ENCODE data around the gene WWOX. TPM values are rescaled to one million over a fixed set of nuclear protein-coding genes. Genes with fewer than 3 reads are reported as not detected.

WWOX gene
- total RNA-seq, 4 donors from 2014 or later: 135 to 209 (median 159) TPM

GRCh38 chr16:78851266-78851665 is 751.8 kb downstream of the WWOX start:
- Histone ChIP-seq H3K27me3 (no peaks in the 10 kb centered on the region), H3K4me3 (replicated peaks in 1 of 3) (no peak overlapping the region), H3K36me3 (no peaks in the 10 kb centered on the region), H3K27ac (no peak overlapping the region), H3K9me3 (no peaks in the 10 kb centered on the region), H3K4me1 (no peaks in the 10 kb centered on the region)
- 63 to 67% methylated on average over 3 of the region's 3 CpGs for WGBS, 2 donors
- TF ChIP-seq POLR2A (IDR thresholded peaks at IDR 0.05): no peak
- TF ChIP-seq, protein P1, sequence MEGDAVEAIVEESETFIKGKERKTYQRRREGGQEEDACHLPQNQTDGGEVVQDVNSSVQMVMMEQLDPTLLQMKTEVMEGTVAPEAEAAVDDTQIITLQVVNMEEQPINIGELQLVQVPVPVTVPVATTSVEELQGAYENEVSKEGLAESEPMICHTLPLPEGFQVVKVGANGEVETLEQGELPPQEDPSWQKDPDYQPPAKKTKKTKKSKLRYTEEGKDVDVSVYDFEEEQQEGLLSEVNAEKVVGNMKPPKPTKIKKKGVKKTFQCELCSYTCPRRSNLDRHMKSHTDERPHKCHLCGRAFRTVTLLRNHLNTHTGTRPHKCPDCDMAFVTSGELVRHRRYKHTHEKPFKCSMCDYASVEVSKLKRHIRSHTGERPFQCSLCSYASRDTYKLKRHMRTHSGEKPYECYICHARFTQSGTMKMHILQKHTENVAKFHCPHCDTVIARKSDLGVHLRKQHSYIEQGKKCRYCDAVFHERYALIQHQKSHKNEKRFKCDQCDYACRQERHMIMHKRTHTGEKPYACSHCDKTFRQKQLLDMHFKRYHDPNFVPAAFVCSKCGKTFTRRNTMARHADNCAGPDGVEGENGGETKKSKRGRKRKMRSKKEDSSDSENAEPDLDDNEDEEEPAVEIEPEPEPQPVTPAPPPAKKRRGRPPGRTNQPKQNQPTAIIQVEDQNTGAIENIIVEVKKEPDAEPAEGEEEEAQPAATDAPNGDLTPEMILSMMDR (IDR thresholded peaks at IDR 0.05): no peak
- no peak for DNase-seq
- intact Hi-C loops (cut with DNase I): no loop called here

DNA sequence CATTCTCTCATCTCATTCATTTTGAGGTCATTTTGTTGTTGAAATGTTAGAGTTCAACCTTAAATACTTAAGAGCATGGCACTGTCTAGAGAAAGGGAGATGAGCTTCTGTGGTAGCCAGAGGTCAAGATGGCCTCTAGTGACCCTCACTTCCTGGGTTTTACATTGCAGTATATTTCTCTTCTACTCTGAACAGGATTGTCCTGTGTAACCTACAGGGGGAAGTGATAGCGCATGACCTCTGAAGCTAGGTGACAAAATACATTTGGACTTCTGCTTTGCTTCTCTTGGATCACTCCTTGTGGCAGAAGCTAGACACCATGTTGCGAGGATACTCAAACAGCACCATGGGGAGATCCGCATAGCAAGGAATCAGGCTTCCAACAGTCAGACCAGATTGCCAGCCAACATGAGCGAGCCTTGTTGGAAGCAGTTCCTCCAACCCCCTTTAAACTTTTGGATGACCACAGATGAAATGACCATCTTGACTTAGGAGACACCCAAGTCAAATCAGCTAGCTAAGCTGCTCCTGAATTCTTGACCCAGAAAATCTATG is 752.7 kb downstream of the WWOX start:
- H3K27ac ChIP-seq: no peak overlapping the region
- TF ChIP-seq POLR2A (IDR thresholded peaks at IDR 0.05): no peak
- TF ChIP-seq, protein P1 (IDR thresholded peaks at IDR 0.05): no peak
- H3K9me3 ChIP-seq: no peaks in the 10 kb centered on the region
- H3K27me3 ChIP-seq: no peaks in the 10 kb centered on the region
- no peaks in the 10 kb centered on the region for H3K36me3 ChIP-seq
- intact Hi-C loops (cut with DNase I): no loop called here
- no peak for DNase-seq
- H3K4me1 ChIP-seq: no peaks in the 10 kb centered on the region
- 98% methylated on average over 4 of the region's 4 CpGs for WGBS, 2 donors
- no peak overlapping the region for H3K4me3 ChIP-seq (replicated peaks in 1 of 3)

GRCh38 chr16:78862022-78862421 is 762.6 kb downstream of the WWOX start:
- 93 to 95% methylated on average over 2 of the region's 2 CpGs for WGBS, 2 donors
- DNase-seq: no peak
- TF ChIP-seq, protein P1 (IDR thresholded peaks at IDR 0.05): no peak
- no peak for TF ChIP-seq POLR2A (IDR thresholded peaks at IDR 0.05)
- intact Hi-C loops (cut with DNase I): no loop called here
- no peak overlapping the region for H3K27ac ChIP-seq
- H3K9me3 ChIP-seq: no peaks in the 10 kb centered on the region
- H3K36me3 ChIP-seq: no peaks in the 10 kb centered on the region
- no peaks in the 10 kb centered on the region for H3K27me3 ChIP-seq
- H3K4me3 ChIP-seq (replicated peaks in 1 of 3): no peak overlapping the region
- peaks cover 7 to 12% of the 10 kb centered on the region in 2 donors for H3K4me1 ChIP-seq

- H3K4me3 ChIP-seq (replicated peaks in 1 of 3): no peak overlapping the region
- H3K4me1 ChIP-seq: peaks cover 9 to 13% of the 10 kb centered on the region in 2 donors
- TF ChIP-seq POLR2A (IDR thresholded peaks at IDR 0.05): no peak
- TF ChIP-seq, protein P1 (IDR thresholded peaks at IDR 0.05): no peak
- no peaks in the 10 kb centered on the region for H3K27me3 ChIP-seq
- 13 to 22% methylated on average over 6 of the region's 6 CpGs for WGBS, 2 donors
- intact Hi-C loops (cut with DNase I): no loop called here
- no peaks in the 10 kb centered on the region for H3K9me3 ChIP-seq
- H3K27ac ChIP-seq: no peak overlapping the region
- no peaks in the 10 kb centered on the region for H3K36me3 ChIP-seq
- peak; percentile 46 to 66 for DNase-seq
Observed at GRCh38 chr16:78866521-78866920, 767.1 kb downstream of the WWOX start.

- TF ChIP-seq, protein P1 (IDR thresholded peaks at IDR 0.05): no peak
- TF ChIP-seq POLR2A (IDR thresholded peaks at IDR 0.05): no peak
- WGBS, 2 donors: 88 to 89% methylated on average over 7 of the region's 7 CpGs
- Histone ChIP-seq H3K27ac (no peak overlapping the region), H3K36me3 (no peaks in the 10 kb centered on the region), H3K9me3 (no peaks in the 10 kb centered on the region), H3K27me3 (no peaks in the 10 kb centered on the region), H3K4me1 (peaks cover 9 to 13% of the 10 kb centered on the region in 2 donors), H3K4me3 (replicated peaks in 1 of 3) (no peak overlapping the region)
- intact Hi-C loops (cut with DNase I): no loop called here
- no peak for DNase-seq
Observed at GRCh38 chr16:78869492-78869891, 770.0 kb downstream of the WWOX start.

Measured in thyroid gland (tissue), 4 donors.